ENCODE data around the gene CLDND2. TPM values are rescaled to one million over a fixed set of nuclear protein-coding genes. Genes with fewer than 3 reads are reported as not detected.

Gene CLDND2
- total and polyA plus RNA-seq, 2 donors (not counting 1 experiment from before 2014, with no cell fraction given): not detected

DNA sequence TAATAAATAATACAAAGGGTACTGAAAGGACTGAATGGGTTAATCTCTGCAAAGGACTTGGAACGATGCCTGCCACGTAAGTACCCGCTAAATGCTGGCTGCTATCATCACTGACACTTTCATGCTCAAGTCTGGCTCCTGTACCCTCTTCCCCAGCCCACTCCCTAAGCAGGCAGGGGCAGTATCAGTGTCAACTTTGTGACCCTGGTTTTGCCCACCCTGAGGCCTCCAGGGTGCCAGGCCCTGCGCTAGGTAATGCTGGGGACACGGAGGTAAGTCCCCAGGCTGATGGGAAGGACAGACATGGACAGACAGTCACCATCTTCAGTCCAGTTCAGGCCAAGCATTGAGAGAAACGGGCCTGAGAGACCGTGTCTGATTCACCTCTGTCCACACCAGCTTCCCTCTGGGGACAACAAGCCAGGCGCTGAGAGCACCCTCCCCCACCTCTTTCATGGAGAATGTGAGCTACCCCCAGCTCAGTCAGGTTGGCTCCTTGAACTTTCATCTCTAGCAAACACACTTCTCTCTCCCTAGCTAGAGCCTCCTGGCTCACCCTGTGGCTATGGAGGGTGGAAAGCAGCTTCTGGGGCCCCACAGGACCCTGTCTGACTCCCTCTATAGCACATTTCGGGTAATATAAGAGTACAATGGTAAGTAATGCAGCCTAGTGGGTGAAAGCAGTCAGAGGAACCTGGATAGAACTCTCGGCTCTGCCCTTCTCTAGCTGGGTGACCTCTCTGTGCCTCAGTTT, 3.4 kb downstream of the CLDND2 start:
- DNase-seq (ENCODE audit: low read depth in 2 of 2): peak; percentile 50 to 61

DNA sequence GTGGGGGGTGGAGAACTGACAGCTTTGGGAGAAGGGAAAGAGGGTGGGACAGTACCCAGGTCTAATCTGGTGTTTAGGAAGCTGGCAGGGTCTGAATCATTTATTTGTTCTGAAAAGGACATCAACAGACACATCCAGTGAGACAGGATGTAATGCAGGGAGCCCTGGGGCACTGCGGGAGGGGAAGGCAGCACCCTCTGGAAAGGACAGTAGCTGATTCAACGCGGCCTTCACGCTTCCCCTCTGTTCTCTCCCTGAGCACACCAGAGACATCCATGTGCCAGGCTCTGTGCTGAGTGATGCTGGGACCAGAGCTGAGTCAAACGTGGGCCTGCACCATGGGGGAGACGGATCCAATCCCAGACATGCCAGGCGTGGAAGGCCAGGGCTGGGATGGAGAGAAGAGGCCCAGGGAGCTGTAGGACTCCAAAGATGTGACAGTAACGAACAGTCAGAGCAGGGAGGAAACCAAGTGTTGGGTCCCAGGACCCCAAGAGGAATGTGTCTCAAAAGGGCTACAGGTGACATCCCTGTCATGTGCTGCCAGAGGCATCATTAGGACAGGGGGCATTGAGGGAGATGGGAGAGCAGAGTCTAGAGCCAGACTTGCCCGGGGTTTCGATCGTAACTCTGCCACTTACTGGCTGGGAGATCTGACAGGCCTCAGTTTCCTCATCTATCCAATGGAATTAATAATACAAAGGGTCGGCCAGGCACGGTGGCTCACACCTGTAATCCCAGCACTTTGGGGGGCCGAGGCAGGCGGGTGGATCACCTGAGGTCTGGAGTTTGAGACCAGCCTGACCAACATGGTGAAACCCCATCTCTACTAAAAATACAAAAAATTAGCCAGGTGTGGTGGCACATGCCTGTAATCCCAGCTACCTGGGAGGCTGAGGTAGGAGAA, 4.3 kb downstream of the CLDND2 start:
- Histone ChIP-seq H3K4me2 (ENCODE audit: extremely low read depth, insufficient read depth, low read length) (no peak overlapping the region), H3K4me3 (replicated peaks in 1 of 4; ENCODE audit: control extremely low read depth in 1 of 4, insufficient read depth in 1 of 4, low read depth in 3 of 4, low read length in 4 of 4) (no peak overlapping the region), H4K20me1 (ENCODE audit: control insufficient read depth, extremely low read depth, insufficient read depth, low read length) (no peaks in the 10 kb centered on the region), H3K36me3 (ENCODE audit: control insufficient read depth, insufficient read depth, low read length) (no peaks in the 10 kb centered on the region), H2AFZ (ENCODE audit: low read length) (no peak overlapping the region), H3K27me3 (ENCODE audit: control insufficient read depth, insufficient read depth, low read length) (no peaks in the 10 kb centered on the region), H3K4me1 (ENCODE audit: control insufficient read depth, extremely low read depth, insufficient read depth, low read length) (peaks cover 13% of the 10 kb centered on the region), H3K9me3 (ENCODE audit: control insufficient read depth, insufficient read depth, low read depth, low read length) (no peaks in the 10 kb centered on the region), H3K79me2 (ENCODE audit: control insufficient read depth, insufficient read depth, low read length) (peaks cover 4% of the 10 kb centered on the region), H3K9ac (ENCODE audit: insufficient read depth, low read length) (no peak overlapping the region), H3K27ac (ENCODE audit: insufficient read depth, low read length) (no peak overlapping the region)
- no peak for TF ChIP-seq EZH2 (IDR thresholded peaks at IDR 0.05; ENCODE audit: low read length, missing control alignments)
- TF ChIP-seq, protein P1, sequence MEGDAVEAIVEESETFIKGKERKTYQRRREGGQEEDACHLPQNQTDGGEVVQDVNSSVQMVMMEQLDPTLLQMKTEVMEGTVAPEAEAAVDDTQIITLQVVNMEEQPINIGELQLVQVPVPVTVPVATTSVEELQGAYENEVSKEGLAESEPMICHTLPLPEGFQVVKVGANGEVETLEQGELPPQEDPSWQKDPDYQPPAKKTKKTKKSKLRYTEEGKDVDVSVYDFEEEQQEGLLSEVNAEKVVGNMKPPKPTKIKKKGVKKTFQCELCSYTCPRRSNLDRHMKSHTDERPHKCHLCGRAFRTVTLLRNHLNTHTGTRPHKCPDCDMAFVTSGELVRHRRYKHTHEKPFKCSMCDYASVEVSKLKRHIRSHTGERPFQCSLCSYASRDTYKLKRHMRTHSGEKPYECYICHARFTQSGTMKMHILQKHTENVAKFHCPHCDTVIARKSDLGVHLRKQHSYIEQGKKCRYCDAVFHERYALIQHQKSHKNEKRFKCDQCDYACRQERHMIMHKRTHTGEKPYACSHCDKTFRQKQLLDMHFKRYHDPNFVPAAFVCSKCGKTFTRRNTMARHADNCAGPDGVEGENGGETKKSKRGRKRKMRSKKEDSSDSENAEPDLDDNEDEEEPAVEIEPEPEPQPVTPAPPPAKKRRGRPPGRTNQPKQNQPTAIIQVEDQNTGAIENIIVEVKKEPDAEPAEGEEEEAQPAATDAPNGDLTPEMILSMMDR (conservative IDR thresholded peaks at IDR 0.05 in 1 of 2, IDR thresholded peaks at IDR 0.05 in 1 of 2; ENCODE audit: low read depth in 1 of 2, low read length in 2 of 2): no peak
- DNase-seq (ENCODE audit: low read depth in 2 of 2): no peak

More for the DNA sequence above, 3.4 kb downstream of the CLDND2 start:
- H3K4me2 ChIP-seq (ENCODE audit: extremely low read depth, insufficient read depth, low read length): peak overlapping the region; percentile 100
- no peaks in the 10 kb centered on the region for H3K36me3 ChIP-seq (ENCODE audit: control insufficient read depth, insufficient read depth, low read length)
- H3K4me3 ChIP-seq (replicated peaks in 1 of 4; ENCODE audit: control extremely low read depth in 1 of 4, insufficient read depth in 1 of 4, low read depth in 3 of 4, low read length in 4 of 4): peak overlapping the region; percentile 90 to 98 (median 95)
- peaks cover 13% of the 10 kb centered on the region for H3K4me1 ChIP-seq (ENCODE audit: control insufficient read depth, extremely low read depth, insufficient read depth, low read length)
- H3K9ac ChIP-seq (ENCODE audit: insufficient read depth, low read length): peak overlapping the region; percentile 84
- peak overlapping the region; percentile 89 for H3K27ac ChIP-seq (ENCODE audit: insufficient read depth, low read length)
- H4K20me1 ChIP-seq (ENCODE audit: control insufficient read depth, extremely low read depth, insufficient read depth, low read length): no peaks in the 10 kb centered on the region
- peaks cover 4% of the 10 kb centered on the region for H3K79me2 ChIP-seq (ENCODE audit: control insufficient read depth, insufficient read depth, low read length)
- H3K27me3 ChIP-seq (ENCODE audit: control insufficient read depth, insufficient read depth, low read length): no peaks in the 10 kb centered on the region
- H3K9me3 ChIP-seq (ENCODE audit: control insufficient read depth, insufficient read depth, low read depth, low read length): no peaks in the 10 kb centered on the region
- peak overlapping the region; percentile 85 for H2AFZ ChIP-seq (ENCODE audit: low read length)
- TF ChIP-seq EZH2 (IDR thresholded peaks at IDR 0.05; ENCODE audit: low read length, missing control alignments): no peak
- TF ChIP-seq, protein P1 (conservative IDR thresholded peaks at IDR 0.05 in 1 of 2, IDR thresholded peaks at IDR 0.05 in 1 of 2; ENCODE audit: low read depth in 1 of 2, low read length in 2 of 2): peak; percentile 25

DNA sequence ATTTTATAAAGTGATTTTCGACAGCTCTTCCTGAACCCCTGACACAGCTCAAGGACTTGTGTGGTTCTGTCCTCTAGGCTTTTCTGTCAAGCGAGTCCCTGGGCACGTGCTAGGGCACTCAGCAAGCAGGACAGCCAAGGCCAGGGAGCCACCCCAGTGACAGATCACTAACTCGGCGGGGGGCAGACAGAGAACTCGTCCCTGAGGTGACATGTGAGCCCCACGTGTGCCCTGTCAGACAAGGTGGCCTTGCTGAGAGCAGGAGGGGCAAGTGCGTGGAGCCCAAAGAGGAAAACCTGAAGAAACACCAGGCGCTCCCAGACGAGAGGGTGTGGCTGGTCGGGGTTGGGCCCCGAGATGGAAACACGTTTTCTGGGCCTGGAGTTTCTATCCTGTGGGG, 7.6 kb downstream of the CLDND2 start:
- H3K9ac ChIP-seq (ENCODE audit: insufficient read depth, low read length): no peak overlapping the region
- TF ChIP-seq, protein P1 (conservative IDR thresholded peaks at IDR 0.05 in 1 of 2, IDR thresholded peaks at IDR 0.05 in 1 of 2; ENCODE audit: low read depth in 1 of 2, low read length in 2 of 2): no peak
- no peak for TF ChIP-seq EZH2 (IDR thresholded peaks at IDR 0.05; ENCODE audit: low read length, missing control alignments)
- no peaks in the 10 kb centered on the region for H4K20me1 ChIP-seq (ENCODE audit: control insufficient read depth, extremely low read depth, insufficient read depth, low read length)
- H3K4me3 ChIP-seq (replicated peaks in 1 of 4; ENCODE audit: control extremely low read depth in 1 of 4, insufficient read depth in 1 of 4, low read depth in 3 of 4, low read length in 4 of 4): no peak overlapping the region
- DNase-seq (ENCODE audit: low read depth in 2 of 2): no peak
- H2AFZ ChIP-seq (ENCODE audit: low read length): no peak overlapping the region
- H3K9me3 ChIP-seq (ENCODE audit: control insufficient read depth, insufficient read depth, low read depth, low read length): no peaks in the 10 kb centered on the region
- no peaks in the 10 kb centered on the region for H3K27me3 ChIP-seq (ENCODE audit: control insufficient read depth, insufficient read depth, low read length)
- no peak overlapping the region for H3K4me2 ChIP-seq (ENCODE audit: extremely low read depth, insufficient read depth, low read length)
- H3K27ac ChIP-seq (ENCODE audit: insufficient read depth, low read length): no peak overlapping the region
- peaks cover 9% of the 10 kb centered on the region for H3K4me1 ChIP-seq (ENCODE audit: control insufficient read depth, extremely low read depth, insufficient read depth, low read length)
- H3K36me3 ChIP-seq (ENCODE audit: control insufficient read depth, insufficient read depth, low read length): no peaks in the 10 kb centered on the region
- peaks cover 4% of the 10 kb centered on the region for H3K79me2 ChIP-seq (ENCODE audit: control insufficient read depth, insufficient read depth, low read length)

Data from fibroblast of lung (primary cell).